GM18870 (cell line): Measurements from ENCODE around the gene KCTD10.

Source experiments
- ATAC-seq: cut with Tn5 transposase; IDR thresholded peaks from one replicate; pipeline ENCODE4 v1.9.1; 2021; ENCODE audit warnings: moderate library complexity; ENCODE audit not compliant: unreplicated experiment

KCTD10 gene

DNA sequence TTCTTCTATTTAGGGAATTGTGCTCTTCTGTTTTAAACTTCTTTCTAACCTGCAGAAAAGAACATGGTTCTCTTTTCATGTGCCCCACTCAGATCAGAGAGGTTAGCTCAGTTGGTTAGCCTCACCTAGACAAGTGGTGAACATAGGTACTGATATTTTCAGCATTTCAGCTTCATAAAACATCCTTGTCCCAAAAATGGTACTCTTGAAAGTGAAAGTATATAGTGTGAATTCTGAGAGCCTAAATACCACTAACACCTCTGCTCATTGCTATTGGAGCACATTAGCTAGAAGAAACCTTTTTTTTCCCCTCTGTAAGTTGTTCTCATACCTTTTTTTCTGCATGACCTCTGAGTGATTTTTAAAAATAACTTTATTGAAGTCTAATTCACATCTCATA, 17.9 kb upstream of the KCTD10 start:
- ATAC-seq, result no peak

DNA sequence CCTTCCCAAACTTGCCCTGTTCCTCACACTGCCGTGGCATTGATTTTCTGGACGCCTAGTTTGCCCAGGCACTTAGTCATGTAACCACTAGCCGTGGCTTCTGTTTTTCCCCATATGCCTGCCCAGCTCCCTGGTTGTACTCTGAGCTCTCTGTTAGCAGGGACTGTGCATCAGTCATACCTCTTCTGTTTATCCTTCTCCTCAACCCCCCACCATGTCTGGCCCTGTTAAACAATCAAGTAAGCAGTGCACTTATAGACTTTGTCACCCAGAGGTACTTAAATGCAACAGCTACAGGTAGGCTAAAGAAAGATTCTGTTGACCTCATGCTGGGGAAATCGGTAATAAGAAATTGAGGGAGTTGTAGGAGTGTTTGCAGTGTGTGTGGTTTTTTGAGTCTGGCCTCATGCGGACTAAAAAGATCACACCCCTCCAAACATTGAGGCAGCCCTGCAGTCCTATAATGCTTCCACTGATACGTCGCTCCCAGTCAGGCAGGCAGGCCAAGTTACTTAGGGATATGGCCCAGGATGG, 17.3 kb upstream of the KCTD10 start:
- ATAC-seq, result no peak

DNA sequence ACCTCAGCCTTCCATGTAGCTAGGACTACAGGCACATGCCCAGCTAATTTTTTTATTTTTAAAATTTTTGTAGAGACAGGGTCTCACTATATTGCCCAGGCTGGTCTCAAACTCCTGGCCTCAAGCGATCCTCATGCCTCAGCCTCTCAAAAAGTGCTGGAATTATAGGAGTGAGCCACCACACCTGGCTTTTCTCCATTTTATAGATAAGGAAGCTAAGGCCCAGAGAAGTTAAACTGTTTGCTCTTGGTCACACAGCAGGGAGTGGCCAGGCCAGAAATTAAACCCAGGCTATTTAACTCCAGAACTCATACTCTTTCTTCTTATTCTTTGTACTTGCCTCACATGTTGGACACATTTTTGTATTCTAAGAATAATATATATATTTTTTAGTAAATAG, 16.8 kb upstream of the KCTD10 start:
- ATAC-seq, result no peak

DNA sequence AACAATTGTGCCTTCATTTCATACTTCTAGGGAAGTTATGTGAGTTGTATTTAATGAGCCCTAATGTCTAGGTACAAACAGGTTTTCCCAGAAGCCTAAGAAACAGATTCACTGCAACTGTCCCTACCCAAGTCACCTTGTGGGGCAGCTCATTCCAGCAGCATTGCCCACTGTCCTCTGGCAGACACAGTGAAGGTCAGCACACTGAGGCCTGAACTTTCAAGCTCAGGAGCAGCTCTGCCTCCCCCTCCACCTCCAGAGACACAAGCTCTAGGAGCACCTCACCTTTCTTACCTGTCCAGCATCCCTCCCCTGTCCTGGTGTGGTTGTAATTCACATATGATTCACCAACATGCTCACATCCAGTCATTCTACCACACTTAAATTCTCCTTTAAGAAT, 16.0 kb upstream of the KCTD10 start:
- ATAC-seq, result no peak

DNA sequence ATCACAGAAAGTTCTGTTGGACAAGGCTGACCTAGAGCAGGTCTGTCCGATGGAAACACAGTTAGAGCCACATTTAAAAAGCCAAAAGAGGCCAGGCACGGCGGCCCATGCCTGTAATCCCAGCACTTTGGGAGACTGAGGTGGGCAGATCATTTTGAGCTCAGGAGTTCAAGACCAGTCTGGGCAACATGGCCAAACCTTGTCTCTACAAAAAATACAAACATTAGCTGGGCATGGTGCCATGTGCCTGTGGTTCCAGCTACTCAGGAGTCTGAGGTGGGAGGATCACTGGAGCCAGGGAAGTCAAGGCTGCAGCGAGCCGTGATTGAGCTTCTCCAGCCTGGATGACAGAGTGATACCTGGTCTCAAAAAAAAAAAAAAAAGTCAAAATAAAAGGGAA, 15.3 kb upstream of the KCTD10 start:
- no peak for ATAC-seq

DNA sequence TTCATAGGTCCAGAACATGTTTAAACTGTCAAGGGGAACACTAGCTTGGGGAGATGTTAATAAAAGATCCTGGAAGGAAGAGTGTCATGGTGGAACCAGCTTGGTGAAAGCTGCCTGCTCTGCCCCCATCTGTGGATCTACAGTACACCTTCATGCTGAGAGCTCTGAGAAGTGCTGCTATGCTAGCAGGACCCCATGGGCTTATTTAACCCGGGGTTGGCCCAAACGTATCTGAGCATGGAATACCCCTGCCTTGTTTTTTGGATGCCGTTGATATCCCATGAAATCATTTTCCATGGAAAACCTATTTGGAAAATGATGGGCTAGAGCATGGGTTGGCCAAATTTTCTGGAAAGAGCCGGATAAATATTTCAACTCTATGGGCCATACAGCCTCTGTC, 14.6 kb upstream of the KCTD10 start:
- ATAC-seq, result no peak

DNA sequence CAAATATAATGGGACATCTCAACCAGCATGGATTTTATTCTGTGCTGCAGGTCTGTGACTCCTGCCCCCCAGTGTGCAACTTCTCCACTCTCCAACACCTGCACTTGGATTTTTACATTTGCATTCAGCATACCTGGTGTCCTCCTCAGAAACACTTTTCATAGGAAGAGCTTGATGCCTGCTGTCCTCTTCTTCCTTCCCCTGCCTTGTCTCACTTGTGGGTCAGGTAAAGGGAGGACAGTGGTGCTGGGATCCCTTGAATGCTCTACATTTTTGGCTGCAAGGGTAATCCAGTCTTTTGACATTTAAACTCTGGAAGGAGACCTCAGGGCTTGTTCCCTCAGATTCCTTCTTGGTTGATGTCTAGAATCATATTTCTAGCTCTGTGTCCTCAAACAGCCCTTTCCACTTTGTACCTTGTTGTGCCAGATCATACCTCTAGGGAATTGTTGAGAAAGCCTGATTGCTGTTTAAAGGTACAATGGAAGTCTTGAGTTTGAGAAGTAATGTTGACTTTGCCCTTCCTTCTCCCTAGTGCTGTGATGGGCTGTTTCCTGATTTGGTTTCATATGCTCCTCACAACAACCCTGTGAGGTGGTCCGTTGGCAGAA, 13.0 kb upstream of the KCTD10 start:
- ATAC-seq, result no peak

DNA sequence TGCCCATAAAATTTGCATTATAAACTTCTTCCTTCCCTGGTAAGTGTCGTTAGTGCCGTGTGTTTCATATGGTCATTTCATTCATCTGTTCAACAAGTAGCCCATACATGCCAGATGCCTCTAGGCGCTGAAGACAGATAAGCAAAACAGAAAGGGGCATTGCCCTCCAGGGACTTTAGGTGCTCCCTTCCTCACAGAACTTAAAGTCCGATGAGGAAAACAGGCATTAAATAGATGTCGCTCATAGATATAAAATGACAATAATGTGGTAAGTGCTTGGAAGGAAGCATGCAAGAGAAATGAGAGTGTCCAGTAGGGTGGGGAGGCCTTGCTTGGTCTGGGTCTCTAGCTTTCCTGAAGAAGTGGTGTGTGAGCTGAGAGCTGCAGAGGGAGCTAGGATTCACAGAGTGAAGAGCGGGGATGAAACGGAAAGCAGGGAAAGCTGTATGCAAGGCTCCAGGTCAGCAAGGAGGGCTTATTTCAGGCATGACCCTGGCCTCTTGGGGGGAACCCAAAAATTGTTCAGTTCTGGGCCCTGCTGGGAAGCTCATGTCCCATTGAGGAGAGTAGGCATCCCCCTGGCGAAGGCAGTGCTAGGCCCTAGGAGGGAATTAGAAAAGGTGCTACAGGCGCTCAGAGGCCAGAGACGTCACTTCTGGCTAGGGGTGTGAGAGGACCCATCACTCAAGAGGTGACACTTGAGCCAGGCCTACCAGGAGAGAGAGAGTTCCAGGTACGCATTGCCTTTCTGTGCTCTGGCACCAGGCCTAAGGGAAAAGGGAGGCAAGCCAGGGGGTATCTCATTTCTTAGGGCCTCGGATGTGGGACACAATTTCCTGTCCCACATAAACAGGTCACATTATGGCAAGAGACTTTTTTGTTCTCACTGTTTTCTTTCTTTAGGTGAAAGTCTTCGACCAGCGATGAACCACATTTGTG, 12.2 kb upstream of the KCTD10 start:
- no peak for ATAC-seq

DNA sequence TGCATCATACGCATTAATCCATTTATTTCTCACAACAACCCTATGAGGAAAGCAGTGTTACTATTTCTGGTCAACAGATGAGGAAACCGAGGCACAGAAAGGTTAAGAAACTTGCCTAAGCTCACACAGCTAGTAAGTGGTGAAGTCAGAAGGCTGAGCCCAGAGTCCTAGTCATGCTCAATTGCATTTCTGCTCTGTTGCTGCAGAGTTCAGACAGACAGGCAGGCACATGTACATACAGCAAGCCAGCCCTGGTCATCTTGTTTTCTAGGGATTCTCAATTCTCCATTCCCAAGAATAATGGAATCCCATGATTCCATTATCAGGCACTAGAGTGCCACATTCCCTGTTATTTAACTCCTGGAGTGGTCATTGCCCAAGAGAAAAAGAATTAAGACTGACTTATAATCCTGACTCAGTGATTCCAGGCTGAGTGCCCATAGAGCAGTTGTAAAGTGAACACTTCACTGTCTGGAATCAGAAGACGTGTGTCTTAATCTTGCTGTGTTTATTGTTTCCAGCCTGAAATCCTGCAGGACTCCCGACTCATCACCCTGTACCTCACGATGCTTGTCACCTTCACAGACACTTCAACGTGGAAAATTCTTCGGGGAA, 11.1 kb upstream of the KCTD10 start:
- no peak for ATAC-seq

DNA sequence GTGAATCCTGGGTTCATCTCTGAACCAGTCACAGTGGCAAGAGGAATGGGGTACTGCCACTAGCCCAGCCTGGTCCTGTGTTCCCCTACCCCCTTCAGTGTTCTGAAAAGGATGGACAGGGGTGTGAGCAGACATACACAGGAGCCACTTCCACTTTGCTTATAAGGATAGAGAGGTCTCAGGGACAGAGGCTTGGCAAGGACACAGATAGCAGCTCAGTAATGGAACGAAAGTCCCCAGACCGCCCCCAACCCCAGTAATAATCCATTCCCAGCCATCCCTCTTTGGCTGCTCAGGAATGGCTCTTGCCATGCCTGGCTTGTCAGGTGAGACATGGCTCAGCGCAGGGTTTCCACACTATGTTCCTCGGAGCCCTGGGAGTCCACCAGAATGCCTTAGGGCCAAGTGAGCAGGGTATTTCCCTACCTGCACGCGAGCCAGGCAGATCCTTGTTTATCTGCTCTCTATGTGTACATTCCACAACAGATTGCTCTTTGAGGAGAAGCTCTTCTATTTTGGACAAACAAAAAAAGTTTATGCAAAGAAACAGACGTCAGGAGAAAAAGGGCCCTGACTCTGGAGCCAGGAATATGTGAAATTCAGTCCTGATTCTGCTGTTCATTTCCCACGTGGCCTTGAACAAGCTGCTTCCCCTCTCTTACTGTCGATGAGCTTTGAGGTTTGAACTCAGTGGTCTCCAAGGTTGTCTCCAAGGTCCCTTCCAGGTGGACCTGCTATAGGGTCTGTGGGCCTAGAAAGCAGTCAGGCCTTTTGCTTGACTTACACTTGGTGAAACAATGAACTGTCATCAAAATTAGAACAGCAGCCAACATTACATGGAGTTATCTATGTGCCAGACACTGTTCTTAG, 10.3 kb upstream of the KCTD10 start:
- ATAC-seq, result no peak

DNA sequence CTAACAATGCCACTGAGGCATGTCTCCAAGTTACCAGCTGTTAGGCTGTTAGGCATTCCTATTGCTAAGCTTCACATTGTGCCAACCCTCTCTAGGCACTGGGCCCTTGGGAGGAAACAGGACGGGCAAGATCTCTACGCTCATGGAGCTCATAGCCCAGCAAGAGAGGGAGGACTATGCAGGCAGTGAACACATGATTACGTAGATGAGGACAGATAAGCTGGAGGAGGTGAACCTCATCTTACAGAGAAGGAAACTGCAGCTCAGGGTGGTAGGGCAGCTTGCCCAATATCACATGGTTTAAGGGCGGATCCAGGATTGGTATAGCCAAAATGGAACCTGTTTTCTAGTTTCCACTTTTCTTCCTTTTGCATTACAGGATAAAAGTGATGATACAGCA, 8.1 kb upstream of the KCTD10 start:
- no peak for ATAC-seq

DNA sequence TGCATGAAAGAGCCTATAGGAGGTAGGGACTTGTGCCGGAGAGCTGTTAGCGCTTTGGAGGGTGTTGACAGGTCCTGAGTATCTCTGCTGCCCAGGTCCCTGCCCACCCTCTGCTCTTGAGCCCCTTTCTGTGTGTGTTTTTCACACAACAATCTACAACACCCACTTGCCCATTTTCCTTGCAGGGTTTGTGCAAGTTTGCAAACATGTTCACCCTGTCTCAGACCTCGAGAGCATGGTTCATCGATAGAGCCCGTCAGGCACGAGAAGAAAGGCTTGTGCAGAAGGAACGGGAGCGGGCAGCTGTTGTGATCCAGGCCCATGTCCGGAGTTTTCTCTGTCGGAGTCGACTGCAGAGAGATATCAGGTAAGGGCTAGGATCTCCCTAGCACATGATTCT, 6.2 kb upstream of the KCTD10 start:
- ATAC-seq, result no peak

DNA sequence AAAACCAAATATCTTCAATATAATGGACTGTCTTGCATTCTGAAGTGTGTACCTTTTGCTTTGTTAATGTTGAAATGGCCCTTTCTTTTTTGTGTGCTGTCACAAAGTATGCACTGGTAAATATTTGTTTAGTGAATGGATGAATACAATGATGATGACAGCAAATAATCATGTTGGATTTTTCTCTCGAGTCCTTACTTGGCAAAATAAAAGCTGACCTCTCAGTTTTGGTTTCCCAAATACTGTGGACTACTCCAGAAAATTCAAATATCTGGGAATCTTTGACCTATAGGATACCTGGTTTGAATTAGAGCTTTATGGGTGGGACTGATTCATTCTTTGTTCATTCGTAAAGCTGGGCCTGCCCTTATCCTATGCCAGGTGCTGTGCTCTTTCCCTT, 5.8 kb upstream of the KCTD10 start:
- no peak for ATAC-seq

DNA sequence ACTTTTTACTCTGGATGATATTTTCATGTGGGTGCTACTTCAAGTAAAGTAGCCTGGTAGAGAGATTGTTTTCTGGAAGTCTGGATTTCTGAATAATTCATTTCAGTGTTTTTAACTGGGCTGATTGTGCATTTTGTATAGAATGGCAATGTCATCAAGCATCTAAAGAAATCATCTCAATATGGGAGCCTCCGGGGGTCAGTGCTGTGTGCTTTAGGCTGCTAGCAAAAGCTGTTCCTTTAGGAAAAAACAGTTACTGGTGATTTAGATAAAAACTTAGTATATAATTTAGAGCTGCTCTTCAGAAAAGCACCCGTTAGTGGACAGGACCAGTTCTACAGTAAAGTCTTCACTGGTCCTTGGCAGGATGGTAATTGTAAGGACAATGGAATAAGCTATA, 5.4 kb upstream of the KCTD10 start:
- ATAC-seq, result no peak

DNA sequence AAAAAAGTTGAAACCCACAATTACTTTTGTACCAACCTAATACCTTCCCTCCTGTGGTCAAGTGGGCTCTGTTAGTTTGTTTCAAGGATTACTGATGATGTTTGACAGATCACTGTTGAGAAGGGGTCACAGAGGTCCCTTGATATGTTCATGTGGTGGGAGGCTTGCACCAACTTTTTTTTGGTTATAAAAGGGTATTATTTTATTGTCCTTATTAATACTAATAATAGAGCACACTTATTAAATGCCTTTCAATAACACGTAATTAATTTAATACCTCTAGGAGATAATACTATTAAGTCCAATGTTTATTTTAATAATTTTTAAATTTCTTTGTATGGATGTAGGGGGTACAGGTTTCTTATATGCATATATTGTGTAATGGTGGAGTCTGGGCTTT, 4.8 kb upstream of the KCTD10 start:
- ATAC-seq, result no peak

DNA sequence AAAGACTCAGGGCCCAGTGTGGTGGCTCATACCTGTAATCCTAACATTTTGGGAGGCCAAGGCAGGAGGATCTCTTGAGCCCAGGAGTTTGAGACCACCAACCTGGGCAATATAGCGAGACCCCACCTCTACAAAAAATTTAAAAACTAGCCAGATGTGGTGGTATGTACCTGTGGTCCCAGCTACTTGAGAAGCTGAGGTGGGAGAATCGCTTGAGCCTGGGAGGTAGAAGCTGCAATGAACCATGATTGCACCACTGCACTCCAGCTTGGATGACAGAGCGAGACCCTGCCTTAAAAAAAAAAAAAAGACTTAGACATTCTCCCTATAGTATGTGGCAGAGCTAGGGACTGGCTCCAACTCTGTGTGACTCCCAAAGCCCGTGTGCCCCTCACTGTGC, 3.3 kb upstream of the KCTD10 start:
- ATAC-seq, result no peak

DNA sequence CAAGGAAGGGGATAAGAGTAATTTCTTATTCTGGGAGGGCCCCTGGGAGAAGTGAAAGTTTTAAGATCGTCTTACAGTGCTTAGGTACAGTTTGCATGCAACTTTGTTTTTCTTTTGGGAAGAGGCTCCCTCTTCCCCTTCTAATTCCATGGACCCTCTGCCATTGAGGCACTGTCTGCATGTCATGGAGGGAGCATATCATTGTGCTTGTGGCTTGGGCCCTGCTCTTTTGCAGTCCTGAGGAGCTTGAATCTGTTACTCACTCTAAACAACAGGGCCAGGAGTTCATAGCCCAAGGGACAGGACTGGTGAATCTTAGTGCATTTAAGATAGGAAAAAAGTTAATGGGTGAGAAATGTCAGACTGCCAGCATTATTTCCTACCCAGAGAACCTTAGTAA, 2.7 kb upstream of the KCTD10 start:
- ATAC-seq, result no peak

DNA sequence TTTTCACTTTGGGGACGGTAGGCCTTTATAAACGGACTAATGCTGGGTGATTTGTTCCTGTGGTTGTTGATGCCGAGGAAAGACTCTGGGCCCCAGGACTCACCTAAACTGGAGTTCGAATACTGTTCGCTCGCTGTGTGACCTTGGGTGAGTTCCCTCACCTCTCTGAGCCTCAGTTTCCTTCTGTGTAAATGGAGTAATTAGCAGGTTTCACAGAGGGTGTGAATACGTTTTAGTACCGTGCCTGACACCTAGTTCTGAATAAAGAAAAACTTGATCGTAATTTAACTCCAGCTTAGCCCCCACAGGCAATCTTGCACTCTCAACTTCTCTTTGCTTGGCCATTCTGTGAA, 839 bp upstream of the KCTD10 start:
- ATAC-seq, result no peak

DNA sequence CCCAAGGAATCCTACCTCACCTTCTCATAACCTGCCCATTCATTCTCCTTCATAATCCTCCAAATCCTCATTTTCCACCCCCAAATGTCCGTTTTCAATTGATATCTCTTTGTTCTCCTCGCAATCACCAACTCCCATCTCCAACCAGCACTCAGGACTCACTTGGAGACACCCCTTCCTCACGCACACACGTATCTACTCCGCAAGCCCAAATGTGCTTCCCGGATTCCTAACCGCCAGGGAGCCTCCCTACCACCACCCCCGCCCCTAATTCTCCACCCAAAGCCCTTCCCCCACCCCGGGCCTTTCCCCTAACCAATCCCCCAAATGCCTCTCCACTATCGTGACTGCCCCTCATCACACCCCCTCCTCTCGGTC, 304 bp downstream of the KCTD10 start:
- ATAC-seq, result no peak

DNA sequence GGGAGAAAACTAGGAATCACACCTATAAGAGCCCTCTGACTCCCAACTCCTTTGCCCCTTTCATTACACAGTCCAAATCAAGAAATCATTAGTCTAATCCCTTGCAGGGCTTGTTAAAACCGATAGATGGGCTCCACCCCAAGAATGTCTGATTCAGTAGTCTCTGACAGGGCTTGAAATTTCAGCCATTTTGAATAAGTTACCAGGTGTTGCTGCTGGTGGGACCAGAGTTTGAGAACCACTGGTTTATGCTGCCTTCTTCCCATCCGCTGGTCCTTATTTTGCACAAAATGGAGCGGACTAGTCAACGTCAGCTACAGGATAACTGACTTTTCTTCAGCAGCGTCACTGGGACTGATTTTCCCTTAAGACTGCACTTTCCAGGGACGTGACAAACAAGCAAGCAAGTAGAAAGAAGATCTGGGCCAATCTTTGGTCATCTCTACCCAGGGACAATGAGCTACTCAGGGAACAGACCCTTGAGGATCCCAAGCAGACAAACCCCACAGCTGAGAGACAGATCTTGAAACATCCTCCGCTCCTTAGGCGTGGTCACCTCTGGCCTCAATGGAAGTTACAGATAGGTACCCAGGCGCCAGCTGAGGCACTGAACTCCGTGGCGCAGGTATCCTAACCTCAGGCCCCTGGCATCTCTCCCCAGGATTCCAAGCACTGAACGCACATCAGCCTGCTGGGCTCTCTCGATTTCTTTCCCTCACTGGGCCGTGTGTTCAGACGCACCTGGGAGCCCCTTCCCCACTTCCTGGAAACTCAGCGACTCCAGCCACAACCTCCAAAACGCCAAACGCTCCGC, 900 bp downstream of the KCTD10 start:
- ATAC-seq, result no peak
